Measurements from ENCODE around the gene TOMM34. TPM values are rescaled to one million over a fixed set of nuclear protein-coding genes. Genes with fewer than 3 reads are reported as not detected.

Gene TOMM34
- total RNA-seq, 6 donors from 2014 or later, result 6.2 to 26.1 (median 13.5) TPM

DNA sequence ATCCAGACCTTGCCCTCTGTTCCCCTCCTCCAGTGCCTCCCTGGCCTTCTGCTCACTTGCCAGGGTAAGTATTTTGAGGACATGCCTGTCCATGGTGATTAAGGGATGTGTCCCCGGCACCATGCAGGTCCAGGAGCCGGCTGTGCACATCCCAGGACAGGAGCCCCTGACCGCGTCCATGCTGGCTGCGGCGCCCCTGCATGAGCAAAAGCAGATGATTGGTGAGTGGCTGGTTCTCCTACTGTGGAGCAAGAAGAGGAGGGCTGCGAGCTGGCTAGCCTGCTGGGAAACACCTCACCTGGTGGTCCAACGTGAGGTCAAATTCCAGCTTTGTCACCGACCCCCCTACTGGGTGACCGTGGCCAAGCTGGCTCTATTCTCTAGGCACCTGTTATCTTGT, 23.7 kb downstream of the TOMM34 start:
- Histone ChIP-seq H3K36me3 (peaks cover 0 to 60% (median 25%) of the 10 kb centered on the region in 4 donors), H3K4me3 (no peak overlapping the region), H3K27ac (no peak overlapping the region), H3K4me1 (no peaks in the 10 kb centered on the region), H3K9me3 (no peaks in the 10 kb centered on the region), H3K27me3 (no peaks in the 10 kb centered on the region)
- ATAC-seq (ENCODE audit: low FRiP score in 2 of 2), result no peak
- peak in 1 of 2 donors; percentile 50 for DNase-seq
- 93 to 99% methylated on average over 10 of the region's 10 CpGs for WGBS, 2 donors
- no peak for TF ChIP-seq EP300 (IDR thresholded peaks at IDR 0.05)
- TF ChIP-seq POLR2AphosphoS5 (IDR thresholded peaks at IDR 0.05), result no peak
- TF ChIP-seq POLR2A (IDR thresholded peaks at IDR 0.05), result no peak
- TF ChIP-seq, protein P1, sequence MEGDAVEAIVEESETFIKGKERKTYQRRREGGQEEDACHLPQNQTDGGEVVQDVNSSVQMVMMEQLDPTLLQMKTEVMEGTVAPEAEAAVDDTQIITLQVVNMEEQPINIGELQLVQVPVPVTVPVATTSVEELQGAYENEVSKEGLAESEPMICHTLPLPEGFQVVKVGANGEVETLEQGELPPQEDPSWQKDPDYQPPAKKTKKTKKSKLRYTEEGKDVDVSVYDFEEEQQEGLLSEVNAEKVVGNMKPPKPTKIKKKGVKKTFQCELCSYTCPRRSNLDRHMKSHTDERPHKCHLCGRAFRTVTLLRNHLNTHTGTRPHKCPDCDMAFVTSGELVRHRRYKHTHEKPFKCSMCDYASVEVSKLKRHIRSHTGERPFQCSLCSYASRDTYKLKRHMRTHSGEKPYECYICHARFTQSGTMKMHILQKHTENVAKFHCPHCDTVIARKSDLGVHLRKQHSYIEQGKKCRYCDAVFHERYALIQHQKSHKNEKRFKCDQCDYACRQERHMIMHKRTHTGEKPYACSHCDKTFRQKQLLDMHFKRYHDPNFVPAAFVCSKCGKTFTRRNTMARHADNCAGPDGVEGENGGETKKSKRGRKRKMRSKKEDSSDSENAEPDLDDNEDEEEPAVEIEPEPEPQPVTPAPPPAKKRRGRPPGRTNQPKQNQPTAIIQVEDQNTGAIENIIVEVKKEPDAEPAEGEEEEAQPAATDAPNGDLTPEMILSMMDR (IDR thresholded peaks at IDR 0.05), result no peak

DNA sequence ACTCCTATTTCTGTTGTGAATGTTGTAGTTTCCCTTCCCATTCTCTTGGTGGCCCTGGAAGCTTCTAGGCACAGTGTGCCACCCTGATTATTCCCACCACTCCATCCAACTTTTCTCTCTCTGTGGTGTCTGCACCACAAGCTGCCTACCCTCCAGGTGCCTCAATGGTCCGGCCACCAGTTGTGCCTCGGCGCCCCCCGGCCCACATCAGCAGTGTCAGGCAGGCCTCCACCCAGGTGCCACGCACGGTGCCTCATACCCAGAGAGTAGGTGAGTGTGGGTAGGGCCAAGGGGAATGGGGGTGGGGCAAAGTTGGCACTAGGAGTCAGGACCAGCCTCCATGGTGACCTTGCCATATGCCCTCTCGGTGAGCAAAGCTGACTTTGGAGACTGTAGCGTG, 27.3 kb downstream of the TOMM34 start:
- ATAC-seq (ENCODE audit: low FRiP score in 2 of 2), result peak in 1 of 2 donors; percentile 38

GRCh38 chr20:44931911-44932310, 28.3 kb downstream of the TOMM34 start:
- no peaks in the 10 kb centered on the region for H3K4me1 ChIP-seq
- H3K27ac ChIP-seq, result no peak overlapping the region
- ATAC-seq (ENCODE audit: low FRiP score in 2 of 2) (no peak), DNase-seq (no peak)
- no peak overlapping the region for H3K4me3 ChIP-seq
- TF ChIP-seq, protein P1 (IDR thresholded peaks at IDR 0.05), result no peak
- TF ChIP-seq EP300 (IDR thresholded peaks at IDR 0.05) (no peak), POLR2A (IDR thresholded peaks at IDR 0.05) (no peak), POLR2AphosphoS5 (IDR thresholded peaks at IDR 0.05) (no peak)
- H3K9me3 ChIP-seq, result no peaks in the 10 kb centered on the region
- 83 to 88% methylated on average over 3 of the region's 3 CpGs for WGBS, 2 donors
- H3K27me3 ChIP-seq, result no peaks in the 10 kb centered on the region
- peaks cover 0 to 28% (median 14%) of the 10 kb centered on the region in 4 donors for H3K36me3 ChIP-seq

More for the DNA sequence above, 27.3 kb downstream of the TOMM34 start:
- DNase-seq, result peak in 1 of 2 donors; percentile 69
- Histone ChIP-seq H3K4me3 (no peak overlapping the region), H3K27me3 (no peaks in the 10 kb centered on the region), H3K27ac (no peak overlapping the region), H3K4me1 (no peaks in the 10 kb centered on the region), H3K9me3 (no peaks in the 10 kb centered on the region), H3K36me3 (peaks cover 0 to 32% (median 16%) of the 10 kb centered on the region in 4 donors)
- no peak for TF ChIP-seq POLR2AphosphoS5 (IDR thresholded peaks at IDR 0.05)
- no peak for TF ChIP-seq EP300 (IDR thresholded peaks at IDR 0.05)
- 95 to 99% methylated on average over 8 of the region's 8 CpGs for WGBS, 2 donors

DNA sequence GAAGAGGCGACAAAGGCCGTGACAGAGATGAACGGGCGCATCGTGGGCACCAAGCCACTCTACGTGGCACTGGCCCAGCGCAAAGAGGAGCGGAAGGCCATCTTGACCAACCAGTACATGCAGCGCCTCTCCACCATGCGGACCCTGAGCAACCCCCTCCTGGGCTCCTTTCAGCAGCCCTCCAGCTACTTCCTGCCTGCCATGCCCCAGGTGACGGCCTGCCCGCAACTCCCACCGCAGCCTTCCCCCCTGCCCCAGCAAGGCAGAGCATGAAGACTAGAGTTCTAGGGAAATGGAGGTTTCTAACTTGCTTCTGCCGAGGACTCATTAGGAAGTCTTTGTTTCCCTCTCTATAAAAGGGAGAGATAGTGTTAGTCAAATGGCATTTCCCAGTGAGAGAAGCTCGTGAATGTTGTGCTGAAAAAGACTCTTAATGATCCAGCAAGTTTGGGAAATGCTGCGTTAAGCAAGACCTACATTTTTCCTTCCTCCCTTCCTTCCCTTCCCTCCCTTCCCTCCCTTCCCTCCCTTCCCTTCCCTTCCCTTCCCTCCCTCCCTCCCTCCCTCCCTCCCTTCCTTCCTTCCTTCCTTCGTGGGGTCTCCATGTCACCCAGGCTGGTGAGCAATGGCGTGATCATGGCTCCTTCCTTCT, 29.6 kb downstream of the TOMM34 start:
- Histone ChIP-seq H3K4me1 (no peaks in the 10 kb centered on the region), H3K27ac (no peak overlapping the region), H3K36me3 (peaks cover 0 to 18% (median 6%) of the 10 kb centered on the region in 4 donors), H3K27me3 (no peaks in the 10 kb centered on the region), H3K4me3 (no peak overlapping the region), H3K9me3 (no peaks in the 10 kb centered on the region)
- 92 to 96% methylated on average over 11 to 17 of the region's 18 CpGs for WGBS, 2 donors
- ATAC-seq (ENCODE audit: low FRiP score in 2 of 2), result peak in 1 of 2 donors; percentile 24
- TF ChIP-seq POLR2A (IDR thresholded peaks at IDR 0.05), result no peak
- TF ChIP-seq, protein P1 (IDR thresholded peaks at IDR 0.05), result no peak
- DNase-seq, result peak in 1 of 2 donors; percentile 40

DNA sequence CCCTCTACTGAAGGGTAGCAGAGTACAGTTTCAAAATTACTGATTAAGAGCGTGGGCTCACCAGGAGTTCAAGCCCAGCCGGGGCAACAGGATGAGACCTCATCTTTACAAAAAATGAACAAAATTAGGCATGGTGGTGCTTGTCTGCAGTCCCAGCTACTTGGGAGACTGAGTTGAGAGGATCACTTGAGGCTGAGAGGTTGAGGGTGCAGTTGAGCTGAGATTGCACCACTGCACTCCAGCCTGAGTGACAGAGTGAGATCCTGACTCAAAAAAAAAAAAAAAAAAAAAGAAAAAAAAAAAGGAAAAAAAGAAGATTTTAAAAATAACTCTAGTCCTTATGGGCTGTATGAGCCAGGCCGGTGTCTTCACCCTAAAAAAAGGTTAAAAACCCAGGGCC, 31.6 kb downstream of the TOMM34 start:
- Histone ChIP-seq H3K27me3 (no peaks in the 10 kb centered on the region), H3K36me3 (peaks cover 0 to 27% (median 10%) of the 10 kb centered on the region in 4 donors), H3K4me1 (no peaks in the 10 kb centered on the region), H3K4me3 (no peak overlapping the region), H3K27ac (no peak overlapping the region), H3K9me3 (no peaks in the 10 kb centered on the region)
- no peak for ATAC-seq (ENCODE audit: low FRiP score in 2 of 2)
- TF ChIP-seq, protein P1 (IDR thresholded peaks at IDR 0.05), result no peak
- TF ChIP-seq EP300 (IDR thresholded peaks at IDR 0.05) (no peak), POLR2AphosphoS5 (IDR thresholded peaks at IDR 0.05) (no peak), POLR2A (IDR thresholded peaks at IDR 0.05) (no peak)
- DNase-seq, result peak in 1 of 2 donors; percentile 63
- 52 to 78% methylated on average over 3 of the region's 3 CpGs for WGBS, 2 donors

Measured in upper lobe of left lung (tissue), 6 donors.